ENCODE results near the gene ABCA8. TPM values are rescaled to one million over a fixed set of nuclear protein-coding genes. Genes with fewer than 3 reads are reported as not detected.

Gene ABCA8
- total RNA-seq, 1 experiment from 2014 or later = not detected

DNA sequence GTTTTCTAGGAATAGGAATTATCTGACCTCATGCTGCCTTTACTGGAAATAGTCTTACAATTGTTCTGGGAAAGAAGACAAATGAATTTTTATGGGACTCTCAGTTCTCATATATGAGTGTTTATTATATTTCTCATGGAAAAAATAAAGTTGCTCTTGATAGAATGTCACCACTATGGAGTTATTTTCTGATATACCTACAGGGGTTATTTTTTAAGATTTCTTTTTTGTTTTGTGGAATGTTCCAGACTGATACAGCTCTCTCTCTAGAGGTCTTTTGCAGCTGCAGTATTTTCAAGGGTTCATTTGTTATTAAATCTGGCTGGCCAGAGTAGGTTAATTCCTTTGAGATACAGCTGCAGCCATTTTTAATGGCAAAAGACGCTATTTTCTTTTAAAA is 100.7 kb downstream of the ABCA8 start:
- WGBS (ENCODE audit: extremely low coverage, insufficient read length, low lambda C conversion rate) = no CpG with 5 or more reads among the region's 1 CpG
- H3K9ac ChIP-seq (ENCODE audit: extremely low read depth, insufficient read length, low read length) = no peak overlapping the region
- H3K4ac ChIP-seq (ENCODE audit: low read depth, low read length) = no peak overlapping the region
- Mint-ChIP-seq H3K9me3 (peaks cover 3 to 4% of the 10 kb centered on the region in 2 experiments; a peak in 3 of 5 replicates), H3K36me3 (ENCODE audit: insufficient read depth in 1 of 3, low read depth in 3 of 3) (no peaks in the 10 kb centered on the region; a peak in 1 of 7 replicates), H3K4me1 (no peaks in the 10 kb centered on the region), H3K4me3 (no peak overlapping the region), H3K27ac (no peak overlapping the region), H3K27me3 (ENCODE audit: low read depth) (no peaks in the 10 kb centered on the region)
- H3K4me1 ChIP-seq (ENCODE audit: insufficient read depth, low read length) = no peaks in the 10 kb centered on the region
- no peak overlapping the region for H3K23ac ChIP-seq (ENCODE audit: insufficient read length, low read depth, low read length)
- H2BK15ac ChIP-seq (ENCODE audit: low read depth, low read length) = no peak overlapping the region
- no peak overlapping the region for H2AK5ac ChIP-seq (ENCODE audit: insufficient read length, low read length)
- H3K27ac ChIP-seq (ENCODE audit: insufficient read length, low read depth, low read length) = no peak overlapping the region
- no peaks in the 10 kb centered on the region for H3K27me3 ChIP-seq (ENCODE audit: insufficient read depth, low read length)
- no peak overlapping the region for H2BK5ac ChIP-seq (ENCODE audit: insufficient read length, low read length)
- no peaks in the 10 kb centered on the region for H4K20me1 ChIP-seq (ENCODE audit: control insufficient read depth, insufficient read depth, insufficient read length)
- H3K56ac ChIP-seq (ENCODE audit: insufficient read length, low read depth, low read length) = no peak overlapping the region
- no peak overlapping the region for H2AFZ ChIP-seq (ENCODE audit: low read length)
- H3K9me3 ChIP-seq (ENCODE audit: control insufficient read depth, low read depth, low read length) = no peaks in the 10 kb centered on the region
- no peak for TF ChIP-seq CTCF (conservative IDR thresholded peaks at IDR 0.05)
- no peak overlapping the region for H3K18ac ChIP-seq (ENCODE audit: insufficient read length, low read depth, low read length)
- no peaks in the 10 kb centered on the region for H3K23me2 ChIP-seq (ENCODE audit: insufficient read length, low read depth, low read length, poor library complexity, severe bottlenecking)
- H4K8ac ChIP-seq (replicated peaks; ENCODE audit: insufficient read length, low read depth, low read length) = no peak overlapping the region
- no peak overlapping the region for H2BK12ac ChIP-seq (ENCODE audit: insufficient read length, low read depth, low read length)
- no peak overlapping the region for H3T11ph ChIP-seq (ENCODE audit: low read length)
- H2BK20ac ChIP-seq (ENCODE audit: low read depth, low read length, poor library complexity, severe bottlenecking) = no peak overlapping the region
- H3K79me1 ChIP-seq (ENCODE audit: insufficient read depth, low read depth, low read length, poor library complexity, severe bottlenecking) = no peaks in the 10 kb centered on the region
- H3K14ac ChIP-seq (ENCODE audit: insufficient read depth, low read length) = no peak overlapping the region
- no peak overlapping the region for H4K91ac ChIP-seq (ENCODE audit: insufficient read length, low read depth, low read length)
- no peak overlapping the region for H2BK120ac ChIP-seq (ENCODE audit: low read depth, low read length, poor library complexity, severe bottlenecking)
- no peaks in the 10 kb centered on the region for H3K79me2 ChIP-seq (ENCODE audit: insufficient read depth, low read length)
- DNase-seq = no peak
- H4K5ac ChIP-seq (ENCODE audit: insufficient read length, low read depth, low read length) = no peak overlapping the region
- H3K4me2 ChIP-seq (ENCODE audit: insufficient read depth, insufficient read length, low read length) = no peak overlapping the region

All from H9 (cell line).